ENCODE results near the gene NEK4.

DNA sequence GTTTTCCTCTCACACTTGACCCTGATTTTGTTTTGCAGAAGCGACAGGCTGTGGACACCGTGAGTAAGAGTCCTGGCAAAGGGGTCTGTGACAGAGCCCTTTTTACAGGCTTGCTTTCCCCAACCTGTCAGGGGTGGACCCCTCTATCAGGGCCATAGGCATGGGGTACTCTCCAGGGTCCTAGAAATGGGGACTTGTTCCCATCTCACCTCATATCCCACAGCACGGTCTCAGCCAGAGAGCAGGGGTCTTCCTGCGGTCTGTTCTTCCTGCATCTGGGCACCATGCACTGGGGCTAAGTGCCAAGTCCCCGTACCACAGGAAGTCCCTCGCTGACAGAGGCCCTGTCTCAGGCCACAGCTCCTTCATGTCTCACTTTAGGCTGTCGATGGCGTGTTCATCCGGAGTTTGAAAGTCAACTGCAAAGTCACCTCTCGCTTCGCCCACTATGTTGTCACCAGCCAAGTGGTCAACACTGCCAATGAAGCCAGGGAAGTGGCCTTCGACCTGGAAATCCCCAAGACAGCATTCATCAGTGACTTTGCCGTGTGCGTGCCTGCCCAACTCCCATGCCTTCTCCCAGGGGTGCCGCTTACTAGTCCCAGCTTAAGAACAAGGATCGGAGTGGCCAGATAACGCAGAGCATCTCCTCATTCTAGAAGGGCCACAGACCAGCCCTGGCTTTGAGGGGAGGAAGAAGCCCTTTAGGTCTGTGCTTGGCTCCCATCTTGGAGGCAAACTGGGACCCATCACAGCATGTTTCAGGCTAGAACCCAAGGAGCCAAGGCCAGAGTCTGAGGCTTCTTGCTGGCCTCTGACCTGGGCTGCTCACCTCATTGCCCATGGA, 7.4 kb upstream of the NEK4 start:
- TF ChIP-seq, protein P1, sequence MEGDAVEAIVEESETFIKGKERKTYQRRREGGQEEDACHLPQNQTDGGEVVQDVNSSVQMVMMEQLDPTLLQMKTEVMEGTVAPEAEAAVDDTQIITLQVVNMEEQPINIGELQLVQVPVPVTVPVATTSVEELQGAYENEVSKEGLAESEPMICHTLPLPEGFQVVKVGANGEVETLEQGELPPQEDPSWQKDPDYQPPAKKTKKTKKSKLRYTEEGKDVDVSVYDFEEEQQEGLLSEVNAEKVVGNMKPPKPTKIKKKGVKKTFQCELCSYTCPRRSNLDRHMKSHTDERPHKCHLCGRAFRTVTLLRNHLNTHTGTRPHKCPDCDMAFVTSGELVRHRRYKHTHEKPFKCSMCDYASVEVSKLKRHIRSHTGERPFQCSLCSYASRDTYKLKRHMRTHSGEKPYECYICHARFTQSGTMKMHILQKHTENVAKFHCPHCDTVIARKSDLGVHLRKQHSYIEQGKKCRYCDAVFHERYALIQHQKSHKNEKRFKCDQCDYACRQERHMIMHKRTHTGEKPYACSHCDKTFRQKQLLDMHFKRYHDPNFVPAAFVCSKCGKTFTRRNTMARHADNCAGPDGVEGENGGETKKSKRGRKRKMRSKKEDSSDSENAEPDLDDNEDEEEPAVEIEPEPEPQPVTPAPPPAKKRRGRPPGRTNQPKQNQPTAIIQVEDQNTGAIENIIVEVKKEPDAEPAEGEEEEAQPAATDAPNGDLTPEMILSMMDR (IDR thresholded peaks at IDR 0.05), result no peak
- TF ChIP-seq RFX5 (IDR thresholded peaks at IDR 0.05; ENCODE audit: low read length) (no peak), POLR2AphosphoS5 (IDR thresholded peaks at IDR 0.05; ENCODE audit: low read depth, low read length) (no peak), EP300 (IDR thresholded peaks at IDR 0.05; ENCODE audit: borderline replicate concordance in 1 of 2, low read depth in 1 of 2, low read length in 1 of 2) (no peak)
